ENCODE data around the gene PSMD4. TPM values are rescaled to one million over a fixed set of nuclear protein-coding genes. Genes with fewer than 3 reads are reported as not detected.

PSMD4 gene
- polyA plus RNA-seq, 2 of the 4 experiments (the other 2 are of a cell fraction): 207 to 265 TPM

DNA sequence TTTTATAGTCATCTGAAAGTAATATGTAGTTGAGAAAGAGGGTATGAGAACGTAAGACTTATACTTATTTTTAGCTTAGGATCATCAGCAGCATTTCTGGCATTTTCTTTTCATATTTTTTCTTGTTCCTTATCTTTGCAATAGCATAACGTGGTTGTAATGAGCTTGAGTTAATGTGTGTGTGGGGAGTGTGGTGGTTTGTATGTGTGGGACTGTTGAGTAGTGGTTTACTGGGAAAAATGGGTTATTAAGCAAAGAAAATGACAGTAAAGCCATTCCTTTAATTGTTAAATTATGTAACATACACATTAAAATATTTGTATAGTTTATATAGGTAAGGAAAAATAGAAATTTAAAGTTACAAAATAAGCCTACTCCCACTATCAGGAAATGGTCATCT lies 41.0 kb upstream of the PSMD4 start:
- no peak for TF ChIP-seq KDM1A (IDR thresholded peaks at IDR 0.05; ENCODE audit: low read depth)
- no peak for TF ChIP-seq HOXA7 (CRISPR knock-in tag; IDR thresholded peaks at IDR 0.05)
- TF ChIP-seq RAD21 (conservative IDR thresholded peaks at IDR 0.05 in 1 of 2, IDR thresholded peaks at IDR 0.05 in 1 of 2): no peak
- no peak for TF ChIP-seq MAFK (IDR thresholded peaks at IDR 0.05; ENCODE audit: partially characterized antibody)
- TF ChIP-seq, protein P1, sequence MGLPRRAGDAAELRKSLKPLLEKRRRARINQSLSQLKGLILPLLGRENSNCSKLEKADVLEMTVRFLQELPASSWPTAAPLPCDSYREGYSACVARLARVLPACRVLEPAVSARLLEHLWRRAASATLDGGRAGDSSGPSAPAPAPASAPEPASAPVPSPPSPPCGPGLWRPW (IDR thresholded peaks at IDR 0.05): no peak
- no peak for TF ChIP-seq ESRRA (IDR thresholded peaks at IDR 0.05; ENCODE audit: borderline replicate concordance, low read length)
- TF ChIP-seq RCOR1 (IDR thresholded peaks at IDR 0.05; ENCODE audit: low read depth, low read length): no peak
- TF ChIP-seq EP300 (IDR thresholded peaks at IDR 0.05): no peak
- TF ChIP-seq RNF2 (IDR thresholded peaks at IDR 0.05; ENCODE audit: borderline replicate concordance, low read depth): no peak
- no peak for TF ChIP-seq TP53 (CRISPR knock-in tag; IDR thresholded peaks at IDR 0.05)
- TF ChIP-seq, protein P2, sequence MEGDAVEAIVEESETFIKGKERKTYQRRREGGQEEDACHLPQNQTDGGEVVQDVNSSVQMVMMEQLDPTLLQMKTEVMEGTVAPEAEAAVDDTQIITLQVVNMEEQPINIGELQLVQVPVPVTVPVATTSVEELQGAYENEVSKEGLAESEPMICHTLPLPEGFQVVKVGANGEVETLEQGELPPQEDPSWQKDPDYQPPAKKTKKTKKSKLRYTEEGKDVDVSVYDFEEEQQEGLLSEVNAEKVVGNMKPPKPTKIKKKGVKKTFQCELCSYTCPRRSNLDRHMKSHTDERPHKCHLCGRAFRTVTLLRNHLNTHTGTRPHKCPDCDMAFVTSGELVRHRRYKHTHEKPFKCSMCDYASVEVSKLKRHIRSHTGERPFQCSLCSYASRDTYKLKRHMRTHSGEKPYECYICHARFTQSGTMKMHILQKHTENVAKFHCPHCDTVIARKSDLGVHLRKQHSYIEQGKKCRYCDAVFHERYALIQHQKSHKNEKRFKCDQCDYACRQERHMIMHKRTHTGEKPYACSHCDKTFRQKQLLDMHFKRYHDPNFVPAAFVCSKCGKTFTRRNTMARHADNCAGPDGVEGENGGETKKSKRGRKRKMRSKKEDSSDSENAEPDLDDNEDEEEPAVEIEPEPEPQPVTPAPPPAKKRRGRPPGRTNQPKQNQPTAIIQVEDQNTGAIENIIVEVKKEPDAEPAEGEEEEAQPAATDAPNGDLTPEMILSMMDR (IDR thresholded peaks at IDR 0.05): no peak
- POLR2A ChIA-PET: no interaction called here

DNA sequence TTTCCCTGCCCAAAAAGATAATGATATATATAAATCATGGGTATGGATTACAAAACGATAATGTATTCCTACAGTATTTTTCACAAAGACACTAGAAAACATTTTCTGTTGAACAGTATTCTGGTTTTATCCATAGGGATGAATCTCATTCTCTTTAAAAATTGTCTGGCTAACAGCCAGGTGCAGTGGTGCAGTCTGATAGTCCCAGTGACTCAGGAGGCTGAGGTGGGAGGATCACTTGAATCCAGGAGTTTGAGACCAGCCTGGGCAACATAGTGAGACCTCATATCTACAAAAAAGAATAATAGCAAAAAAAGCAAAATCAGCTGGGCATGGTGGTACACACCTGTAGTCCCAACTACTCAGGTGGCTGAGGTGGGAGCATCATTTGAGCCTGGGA lies 32.9 kb upstream of the PSMD4 start:
- ChIA-PET POLR2A (no interaction called here), CTCF (interaction anchor here (1.2 kb wide), 1 partner anchor 9 kb away, joined by 3 read pairs; no protein-coding TSS in a partner anchor)
- no peak overlapping the region for H3K27ac ChIP-seq
- WGBS (ENCODE audit: missing lambda C conversion rate): 83% methylated on average over 1 of the region's 1 CpG
- TF ChIP-seq ZFP36 (IDR thresholded peaks at IDR 0.05; ENCODE audit: borderline replicate concordance, partially characterized antibody): no peak
- no peak for TF ChIP-seq ZSCAN20 (CRISPR knock-in tag; IDR thresholded peaks at IDR 0.05)
- TF ChIP-seq, protein P3, sequence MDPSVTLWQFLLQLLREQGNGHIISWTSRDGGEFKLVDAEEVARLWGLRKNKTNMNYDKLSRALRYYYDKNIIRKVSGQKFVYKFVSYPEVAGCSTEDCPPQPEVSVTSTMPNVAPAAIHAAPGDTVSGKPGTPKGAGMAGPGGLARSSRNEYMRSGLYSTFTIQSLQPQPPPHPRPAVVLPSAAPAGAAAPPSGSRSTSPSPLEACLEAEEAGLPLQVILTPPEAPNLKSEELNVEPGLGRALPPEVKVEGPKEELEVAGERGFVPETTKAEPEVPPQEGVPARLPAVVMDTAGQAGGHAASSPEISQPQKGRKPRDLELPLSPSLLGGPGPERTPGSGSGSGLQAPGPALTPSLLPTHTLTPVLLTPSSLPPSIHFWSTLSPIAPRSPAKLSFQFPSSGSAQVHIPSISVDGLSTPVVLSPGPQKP (IDR thresholded peaks at IDR 0.05; ENCODE audit: low read depth, low read length): no peak
- TF ChIP-seq PHF8 (IDR thresholded peaks at IDR 0.05; ENCODE audit: borderline replicate concordance, low read depth): no peak
- TF ChIP-seq NFE2L2 (conservative IDR thresholded peaks at IDR 0.05; ENCODE audit: low read length): no peak
- TF ChIP-seq HEYL (CRISPR knock-in tag; IDR thresholded peaks at IDR 0.05): no peak
- H3K9me3 ChIP-seq: no peaks in the 10 kb centered on the region
- no peak overlapping the region for H3K4me2 ChIP-seq
- FAIRE-seq: no peak
- no peak for DNase-seq (ENCODE audit: low read depth in 1 of 2, low spot score in 1 of 2)
- peaks cover 9% of the 10 kb centered on the region for H3K4me1 ChIP-seq
- ATAC-seq: no peak
- H3K4me3 ChIP-seq: no peak overlapping the region

More for the DNA sequence above, 41.0 kb upstream of the PSMD4 start:
- no peak for DNase-seq (ENCODE audit: low read depth in 1 of 2, low spot score in 1 of 2)
- no peak overlapping the region for H3K4me3 ChIP-seq
- no peak for FAIRE-seq
- no peak overlapping the region for H3K27ac ChIP-seq
- H3K9me3 ChIP-seq: no peaks in the 10 kb centered on the region
- no peak for ATAC-seq
- CTCF ChIA-PET: interaction anchor here (0.8 to 3.5 kb wide), 3 partner anchors 9 to 38 kb away, joined by 3 to 9 read pairs (median 6); no protein-coding TSS in a partner anchor
- no peak overlapping the region for H3K4me2 ChIP-seq
- H3K4me1 ChIP-seq: peaks cover 4% of the 10 kb centered on the region; the same call in 1 of the 3 replicates
- 77% methylated on average over 2 of the region's 2 CpGs for WGBS (ENCODE audit: missing lambda C conversion rate)

DNA sequence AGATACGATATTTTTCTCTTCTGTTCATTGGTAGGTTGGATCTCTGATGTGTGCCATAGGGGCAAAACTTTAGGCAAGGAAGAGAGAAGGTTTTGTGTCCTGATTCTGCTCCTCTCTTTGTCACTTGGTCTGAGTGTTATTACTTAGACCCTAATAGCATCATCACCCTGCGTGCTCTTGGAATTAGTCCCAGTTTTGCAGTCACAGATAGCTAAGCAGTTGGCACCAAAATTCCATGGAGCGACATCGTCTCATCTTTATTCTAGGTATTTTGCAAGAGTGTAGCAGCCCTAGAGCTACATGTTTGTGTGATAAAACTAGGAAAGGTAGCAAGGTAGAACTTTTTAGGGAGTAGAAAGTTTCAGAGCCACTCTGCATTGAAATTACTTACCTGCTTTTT lies 32.4 kb upstream of the PSMD4 start:
- POLR2A ChIA-PET: no interaction called here
- ATAC-seq: no peak
- no peak for DNase-seq (ENCODE audit: low read depth in 1 of 2, low spot score in 1 of 2)
- CTCF ChIA-PET: interaction anchor here (0.7 to 1.2 kb wide), 2 partner anchors 9 to 21 kb away, joined by 3 read pairs; no protein-coding TSS in a partner anchor
- Histone ChIP-seq H3K4me2 (no peak overlapping the region), H3K9me3 (no peaks in the 10 kb centered on the region), H3K4me3 (no peak overlapping the region), H3K4me1 (peaks cover 9% of the 10 kb centered on the region), H3K27ac (no peak overlapping the region)
- no peak for FAIRE-seq
- TF ChIP-seq HEYL (CRISPR knock-in tag; IDR thresholded peaks at IDR 0.05) (no peak), HOXB13 (CRISPR knock-in tag; IDR thresholded peaks at IDR 0.05; ENCODE audit: low read depth) (no peak), SREBF2 (IDR thresholded peaks at IDR 0.05) (no peak), NPAS2 (CRISPR knock-in tag; IDR thresholded peaks at IDR 0.05; ENCODE audit: borderline replicate concordance) (no peak), TP53 (CRISPR knock-in tag; IDR thresholded peaks at IDR 0.05) (no peak), MAFK (IDR thresholded peaks at IDR 0.05; ENCODE audit: partially characterized antibody) (no peak), NR3C1 (IDR thresholded peaks at IDR 0.05) (no peak), RNF2 (IDR thresholded peaks at IDR 0.05; ENCODE audit: borderline replicate concordance, low read depth) (no peak), MAZ (IDR thresholded peaks at IDR 0.05; ENCODE audit: borderline replicate concordance, low read depth, low read length) (no peak), CEBPB (IDR thresholded peaks at IDR 0.05) (no peak), KDM5A (IDR thresholded peaks at IDR 0.05) (no peak), RARB (CRISPR knock-in tag; IDR thresholded peaks at IDR 0.05) (no peak)
- TF ChIP-seq, protein P4, sequence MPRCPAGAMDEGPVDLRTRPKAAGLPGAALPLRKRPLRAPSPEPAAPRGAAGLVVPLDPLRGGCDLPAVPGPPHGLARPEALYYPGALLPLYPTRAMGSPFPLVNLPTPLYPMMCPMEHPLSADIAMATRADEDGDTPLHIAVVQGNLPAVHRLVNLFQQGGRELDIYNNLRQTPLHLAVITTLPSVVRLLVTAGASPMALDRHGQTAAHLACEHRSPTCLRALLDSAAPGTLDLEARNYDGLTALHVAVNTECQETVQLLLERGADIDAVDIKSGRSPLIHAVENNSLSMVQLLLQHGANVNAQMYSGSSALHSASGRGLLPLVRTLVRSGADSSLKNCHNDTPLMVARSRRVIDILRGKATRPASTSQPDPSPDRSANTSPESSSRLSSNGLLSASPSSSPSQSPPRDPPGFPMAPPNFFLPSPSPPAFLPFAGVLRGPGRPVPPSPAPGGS (IDR thresholded peaks at IDR 0.05): no peak
- TF ChIP-seq, protein P5, sequence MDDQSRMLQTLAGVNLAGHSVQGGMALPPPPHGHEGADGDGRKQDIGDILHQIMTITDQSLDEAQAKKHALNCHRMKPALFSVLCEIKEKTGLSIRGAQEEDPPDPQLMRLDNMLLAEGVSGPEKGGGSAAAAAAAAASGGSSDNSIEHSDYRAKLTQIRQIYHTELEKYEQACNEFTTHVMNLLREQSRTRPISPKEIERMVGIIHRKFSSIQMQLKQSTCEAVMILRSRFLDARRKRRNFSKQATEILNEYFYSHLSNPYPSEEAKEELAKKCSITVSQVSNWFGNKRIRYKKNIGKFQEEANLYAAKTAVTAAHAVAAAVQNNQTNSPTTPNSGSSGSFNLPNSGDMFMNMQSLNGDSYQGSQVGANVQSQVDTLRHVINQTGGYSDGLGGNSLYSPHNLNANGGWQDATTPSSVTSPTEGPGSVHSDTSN (IDR thresholded peaks at IDR 0.05): no peak
- 81% methylated on average over 4 of the region's 4 CpGs for WGBS (ENCODE audit: missing lambda C conversion rate)
